ENCODE results near the gene SAMD11. TPM values are rescaled to one million over a fixed set of nuclear protein-coding genes. Genes with fewer than 3 reads are reported as not detected.

Gene SAMD11
- total and polyA plus RNA-seq, 8 donors: 7.1 to 61.5 (median 28.0) TPM

- Histone ChIP-seq H3K4me1 (no peaks in the 10 kb centered on the region), H3K27ac (no peak overlapping the region), H3K36me3 (no peaks in the 10 kb centered on the region), H3K9me3 (no peaks in the 10 kb centered on the region), H3K4me3 (no peak overlapping the region), H3K27me3 (peaks cover 10 to 88% of the 10 kb centered on the region in 2 donors)
- DNase-seq (peak in 2 of 4 donors; percentile 32 to 72), ATAC-seq (no peak)
- TF ChIP-seq CTCF (IDR thresholded peaks at IDR 0.05): no peak
- intact Hi-C loops (cut with DNase I): no loop called here
Measured at GRCh38 chr1:912740-913301, 10.9 kb upstream of the SAMD11 start.

- peak in 2 of 4 donors; percentile 33 to 65 for DNase-seq
- Histone ChIP-seq H3K9me3 (no peaks in the 10 kb centered on the region), H3K4me1 (no peaks in the 10 kb centered on the region), H3K4me3 (no peak overlapping the region), H3K27me3 (peaks cover 10 to 91% of the 10 kb centered on the region in 2 donors), H3K36me3 (no peaks in the 10 kb centered on the region), H3K27ac (no peak overlapping the region)
- intact Hi-C loops (cut with DNase I): no loop called here
- ATAC-seq: no peak
- TF ChIP-seq CTCF (IDR thresholded peaks at IDR 0.05): no peak
Measured at GRCh38 chr1:913491-914130, 10.1 kb upstream of the SAMD11 start.

- Histone ChIP-seq H3K27me3 (peaks cover 10 to 98% of the 10 kb centered on the region in 2 donors), H3K4me3 (no peak overlapping the region), H3K27ac (no peak overlapping the region), H3K4me1 (no peaks in the 10 kb centered on the region), H3K9me3 (no peaks in the 10 kb centered on the region), H3K36me3 (no peaks in the 10 kb centered on the region)
- intact Hi-C loops (cut with DNase I): no loop called here
- TF ChIP-seq CTCF (IDR thresholded peaks at IDR 0.05): no peak
- peak in 2 of 4 donors; percentile 29 to 66 for DNase-seq
- no peak for ATAC-seq
Measured at GRCh38 chr1:914131-914890, 9.4 kb upstream of the SAMD11 start.

- Histone ChIP-seq H3K27me3 (peaks cover 10 to 100% of the 10 kb centered on the region in 2 donors), H3K4me3 (no peak overlapping the region), H3K4me1 (no peaks in the 10 kb centered on the region), H3K27ac (no peak overlapping the region), H3K36me3 (no peaks in the 10 kb centered on the region), H3K9me3 (no peaks in the 10 kb centered on the region)
- no peak for TF ChIP-seq CTCF (IDR thresholded peaks at IDR 0.05)
- ATAC-seq (no peak), DNase-seq (peak in 1 of 4 donors; percentile 54)
- intact Hi-C loops (cut with DNase I): no loop called here
Measured at GRCh38 chr1:914891-915280, 8.8 kb upstream of the SAMD11 start.

Measured in left lung (tissue), 10 donors.